ENCODE measurements around the gene PCSK5.
A peak's percentile ranks its signal among the peaks of the same experiment; 100 is the strongest.
"Not testable (repeated sequence)": the region's sequence is repeated elsewhere in the genome, so short reads cannot be mapped to it uniquely, and the experiment has no call there.

Gene PCSK5

DNA sequence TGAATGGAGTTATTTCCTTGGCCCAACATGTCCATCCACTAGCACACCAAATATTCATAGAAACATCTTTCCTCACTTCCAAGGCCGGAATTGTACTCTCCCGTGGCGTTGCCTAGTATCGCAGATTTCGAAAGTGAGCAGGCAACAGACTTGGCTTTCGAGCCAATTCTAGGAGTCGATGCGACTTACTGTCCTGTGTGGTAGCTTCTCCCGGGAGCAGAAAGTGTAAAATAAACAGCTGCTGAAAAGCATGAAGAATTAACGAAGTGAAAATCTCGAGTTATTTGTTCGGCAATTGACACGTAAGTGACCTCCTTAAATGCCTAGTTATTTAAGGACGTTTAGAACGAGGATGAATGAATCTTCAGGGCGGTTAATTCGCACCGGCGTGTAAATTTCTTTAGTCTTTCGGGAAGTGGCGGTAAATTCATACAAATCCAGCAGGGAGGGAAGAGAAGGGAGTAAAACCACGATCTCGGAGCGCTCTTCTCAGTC lies 449 bp upstream of the PCSK5 start:
- no peak for DNase-seq (ENCODE audit: low spot score)

DNA sequence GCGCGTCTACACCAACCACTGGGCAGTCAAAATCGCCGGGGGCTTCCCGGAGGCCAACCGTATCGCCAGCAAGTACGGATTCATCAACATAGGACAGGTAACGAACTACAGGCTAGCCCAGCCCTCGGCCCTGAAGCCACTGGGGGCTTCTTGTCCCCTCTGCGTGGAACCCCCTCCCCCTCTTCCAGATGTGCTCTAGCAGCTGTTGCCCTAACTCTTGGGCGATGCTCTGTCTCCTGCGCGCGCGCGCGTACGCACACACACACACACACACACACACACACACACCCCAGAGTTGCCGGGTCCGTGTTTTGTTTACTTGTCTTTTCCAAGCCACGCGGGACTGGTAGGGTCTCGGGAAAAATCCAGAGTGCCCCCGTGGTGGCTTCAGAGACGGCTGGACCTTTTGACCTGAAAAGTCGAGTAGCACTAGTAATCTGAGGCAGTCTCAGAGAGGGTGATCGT lies 836 bp downstream of the PCSK5 start:
- peak; percentile 74 for DNase-seq (ENCODE audit: low spot score)

DNA sequence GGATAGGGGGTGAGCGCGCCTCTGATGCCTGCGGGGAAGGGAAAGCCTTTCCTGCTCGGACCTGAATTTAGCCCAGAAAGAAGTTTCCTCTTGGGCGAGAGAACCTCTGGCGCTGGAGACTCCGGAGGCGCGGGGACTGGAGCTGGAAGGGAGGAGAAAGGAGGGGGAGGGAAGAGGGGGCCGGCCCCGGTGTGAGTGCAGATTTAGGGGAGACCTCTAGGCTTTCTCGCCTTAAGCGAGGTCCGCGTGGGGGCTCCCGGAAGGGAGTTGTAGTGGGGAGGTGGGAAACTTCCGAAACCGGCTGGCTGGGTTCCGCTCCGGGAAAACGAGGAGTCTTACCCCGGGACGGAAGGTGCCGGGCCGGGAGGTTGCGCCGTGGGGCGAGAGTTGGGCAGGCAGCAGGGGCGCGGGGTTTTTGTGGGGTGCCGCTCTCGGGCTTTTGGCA lies 1.3 kb downstream of the PCSK5 start:
- DNase-seq (ENCODE audit: low spot score) = peak; percentile 58

DNA sequence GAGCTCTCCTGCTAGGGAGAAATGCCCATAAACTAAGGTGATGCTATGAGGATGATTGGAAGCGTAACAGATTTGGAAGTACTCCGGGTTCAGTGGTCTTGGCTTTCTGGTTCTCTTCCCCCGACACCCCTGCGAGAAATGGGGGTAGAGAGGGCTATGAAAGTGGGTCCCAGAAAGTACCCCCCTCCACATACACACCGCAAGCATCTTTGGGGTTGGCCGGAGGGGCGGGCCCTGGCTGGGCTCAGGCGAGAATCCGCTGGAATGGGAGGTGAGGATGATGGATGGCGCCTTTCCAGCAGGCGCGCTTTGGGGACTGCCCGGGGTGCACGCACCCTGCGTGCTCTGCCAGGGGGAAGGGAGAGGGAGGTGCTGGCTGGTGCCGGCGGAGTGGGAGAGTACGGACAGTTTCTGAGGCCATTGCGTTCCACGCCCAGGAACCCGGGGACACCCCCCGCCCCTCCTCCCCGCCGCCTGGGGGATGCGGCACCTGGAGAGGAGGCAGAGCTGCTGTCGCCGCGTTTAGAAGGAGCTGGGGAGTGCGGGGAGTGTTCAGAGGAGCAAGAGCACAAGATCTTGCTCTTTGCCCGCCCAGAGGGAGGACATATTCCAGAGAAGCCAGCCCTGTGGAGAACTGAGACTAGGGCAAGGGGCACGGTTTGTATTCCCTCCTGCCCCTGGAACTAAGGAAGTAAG lies 1.9 kb downstream of the PCSK5 start:
- peak; percentile 68 for DNase-seq (ENCODE audit: low spot score)

DNA sequence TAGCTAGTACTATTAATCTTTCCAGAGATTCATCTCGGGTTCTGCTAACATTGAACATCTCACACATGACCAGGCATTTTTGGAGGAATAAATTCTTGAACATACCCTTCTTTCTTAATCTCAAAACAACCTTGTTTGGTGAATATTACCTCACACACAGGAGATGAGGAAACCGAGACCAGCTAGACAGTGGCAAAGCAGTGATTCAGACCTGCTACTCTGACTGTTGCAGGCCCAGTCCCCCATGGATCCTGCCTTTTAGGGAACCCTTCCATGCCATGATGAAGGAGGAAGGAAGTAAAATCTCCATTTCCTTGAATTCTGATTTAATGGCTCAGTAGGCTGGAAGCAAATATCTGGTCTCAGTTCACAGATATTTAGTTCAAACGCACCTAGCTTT lies 2.6 kb downstream of the PCSK5 start:
- no peak for DNase-seq (ENCODE audit: low spot score)

DNA sequence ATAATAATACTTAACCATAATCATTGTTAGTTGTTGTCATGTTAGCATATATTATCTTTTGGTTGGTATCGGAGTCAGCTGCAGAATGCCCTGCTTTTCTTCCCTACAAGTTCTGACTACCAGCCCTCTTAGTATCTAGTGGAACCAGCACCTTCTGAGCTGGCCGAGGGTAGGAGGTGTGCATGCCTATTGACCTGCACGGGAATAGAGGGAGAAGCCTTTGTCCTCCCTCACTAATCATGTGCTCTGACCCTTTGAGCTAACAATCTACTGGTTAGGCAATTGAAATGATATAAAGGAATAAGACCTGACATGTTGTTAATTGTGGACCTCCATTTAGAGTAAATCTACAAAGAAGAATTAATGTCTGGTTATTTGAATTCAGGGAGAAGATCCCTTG lies 4.1 kb downstream of the PCSK5 start:
- no peak for DNase-seq (ENCODE audit: low spot score)

DNA sequence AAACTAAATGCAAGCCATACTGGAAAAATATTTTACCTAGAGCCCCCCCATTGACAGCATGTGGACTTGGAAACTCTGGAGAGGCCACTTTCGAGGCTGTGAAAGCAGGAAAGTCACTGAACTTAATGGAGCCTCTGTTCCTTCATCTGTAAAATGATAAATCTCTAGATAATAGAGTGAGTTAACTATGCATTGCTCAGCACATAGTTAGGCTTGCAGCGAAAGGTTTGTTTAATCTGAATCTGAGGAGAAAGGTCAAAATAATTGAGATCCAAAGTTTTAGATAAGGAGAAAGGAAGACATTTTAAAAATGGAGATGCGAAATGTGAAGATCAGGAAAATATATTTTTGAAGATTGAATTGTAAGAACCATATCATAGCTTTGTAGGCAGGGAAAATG lies 4.6 kb downstream of the PCSK5 start:
- DNase-seq (ENCODE audit: low spot score) = no peak

DNA sequence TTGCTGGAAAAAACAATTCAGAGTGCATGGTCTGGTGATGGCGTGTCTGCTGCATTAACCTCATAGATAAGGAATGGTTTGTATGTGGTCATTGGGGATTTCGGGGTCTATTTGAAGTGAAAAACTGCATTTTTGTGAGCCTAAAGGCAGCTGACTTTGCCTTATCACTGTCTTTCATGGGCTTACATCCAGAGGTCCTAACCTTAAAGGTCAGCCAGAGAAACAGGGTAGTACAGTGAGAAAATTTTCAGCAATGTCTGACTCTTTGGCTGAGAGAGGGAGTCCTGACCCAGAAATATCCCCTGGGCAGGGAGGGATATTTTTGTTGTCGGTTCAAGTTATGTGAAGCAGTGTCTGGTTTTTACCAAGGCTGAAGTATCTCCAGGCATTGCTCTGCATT lies 5.7 kb downstream of the PCSK5 start:
- no peak for DNase-seq (ENCODE audit: low spot score)

DNA sequence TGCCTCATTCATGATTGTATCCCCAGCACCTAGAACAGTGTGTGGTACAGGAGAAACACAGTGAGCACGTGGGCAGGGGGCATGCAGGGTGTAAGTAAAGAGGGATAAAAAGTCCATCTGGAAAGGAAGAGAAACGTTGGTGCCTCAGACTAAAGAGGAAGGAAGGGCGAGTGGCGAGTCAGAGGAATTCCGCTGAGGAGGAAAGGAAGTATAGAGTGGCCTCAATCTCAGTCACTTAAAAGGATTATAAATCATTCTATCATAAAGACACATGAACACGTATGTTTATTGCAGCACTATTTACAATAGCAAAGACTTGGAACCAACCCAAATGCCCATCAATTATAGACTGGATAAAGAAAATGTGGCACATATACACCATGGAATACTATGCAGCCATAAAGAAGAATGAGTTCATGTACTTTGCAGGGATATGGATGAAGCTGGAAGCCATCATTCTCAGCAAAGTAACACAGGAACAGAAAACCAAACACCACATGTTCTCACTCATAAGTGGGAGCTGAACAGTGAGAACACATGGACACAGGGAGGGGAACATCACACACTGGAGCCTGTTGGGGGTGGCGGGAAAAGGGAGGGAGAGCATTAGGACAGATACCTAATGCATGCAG lies 10.5 kb downstream of the PCSK5 start:
- not testable (repeated sequence) for DNase-seq (ENCODE audit: low spot score)

DNA sequence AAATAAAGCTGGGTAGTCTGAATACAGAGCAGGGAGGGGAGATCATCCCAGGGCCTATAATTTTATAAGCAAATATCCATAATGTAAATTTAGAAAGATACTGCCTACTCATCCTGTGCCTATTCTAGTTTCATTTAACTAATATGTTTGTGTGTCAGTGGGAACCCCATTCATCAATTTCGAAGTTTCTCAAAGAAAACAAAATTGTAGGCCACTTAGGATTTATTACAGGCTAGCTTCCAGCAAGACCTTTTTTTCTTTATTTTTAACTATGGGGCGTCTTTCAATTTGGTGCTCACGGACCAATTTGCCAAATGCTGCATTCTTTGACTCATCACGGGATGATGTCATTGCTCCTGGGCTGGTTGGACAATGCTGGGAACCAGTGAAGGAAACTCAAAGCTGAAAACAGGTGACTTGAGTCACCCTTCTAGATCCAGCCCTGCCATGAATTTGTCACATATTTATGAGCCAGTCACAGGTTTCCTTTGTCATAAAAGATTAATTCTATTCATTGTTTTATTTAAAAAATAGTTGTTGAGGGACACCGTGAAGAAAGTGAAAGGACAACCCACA lies 13.4 kb downstream of the PCSK5 start:
- no peak for DNase-seq (ENCODE audit: low spot score)

DNA sequence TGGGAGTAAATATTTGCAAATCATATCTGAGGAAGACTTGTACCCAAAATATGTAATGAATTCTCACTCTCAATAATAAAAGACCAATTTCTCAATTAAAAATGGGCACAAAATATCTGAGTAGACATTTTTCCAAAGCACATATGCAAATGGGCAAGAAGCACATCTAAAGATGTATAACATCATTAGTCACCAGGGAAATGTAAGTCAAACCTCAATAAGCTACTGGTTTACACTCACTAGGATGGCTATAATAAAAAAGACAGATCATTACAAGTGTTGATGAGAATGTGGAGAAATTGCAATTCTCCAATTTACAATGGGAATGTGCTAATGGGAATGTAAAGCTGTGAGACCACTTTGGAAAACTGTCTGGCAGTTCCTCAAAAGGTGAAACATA lies 13.9 kb downstream of the PCSK5 start:
- DNase-seq (ENCODE audit: low spot score) = no peak

DNA sequence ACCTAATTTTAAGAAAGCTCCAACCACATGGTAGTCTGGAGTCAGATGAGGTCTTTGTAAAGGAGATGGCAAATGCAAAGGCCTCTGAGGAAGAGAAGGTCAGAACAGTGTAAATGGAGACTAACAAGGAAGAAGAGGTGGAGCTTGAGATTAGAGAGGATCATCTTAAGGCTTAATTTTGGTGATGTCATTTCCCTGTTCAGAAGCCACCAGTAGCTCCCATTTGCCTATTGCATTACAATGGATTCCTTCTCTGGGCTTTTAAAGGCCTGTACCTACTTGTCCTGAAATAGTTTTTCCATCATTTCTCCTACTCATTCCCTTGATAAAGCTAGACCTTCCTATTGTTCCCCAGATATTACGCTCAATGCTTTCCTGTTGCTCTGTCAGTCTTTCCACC lies 16.1 kb downstream of the PCSK5 start:
- DNase-seq (ENCODE audit: low spot score) = no peak

DNA sequence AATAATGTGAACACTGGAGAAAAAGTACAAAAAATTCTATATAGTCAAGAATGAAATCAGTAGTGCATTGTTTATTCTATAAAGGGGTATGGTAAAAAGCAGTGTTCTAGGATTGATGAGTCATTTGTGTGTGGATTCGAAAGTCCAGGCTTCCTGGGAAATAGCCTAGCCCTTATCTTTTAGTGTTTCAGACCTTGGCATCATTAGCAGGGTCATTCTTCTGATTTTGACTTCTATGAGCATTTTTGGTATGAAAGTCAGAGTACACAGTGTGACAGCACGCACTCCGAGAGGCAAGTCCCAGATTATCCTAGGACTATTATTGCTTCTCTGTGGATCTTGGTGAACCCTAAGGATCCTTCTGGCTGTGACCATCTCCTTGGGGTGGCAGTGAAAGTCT lies 16.9 kb downstream of the PCSK5 start:
- DNase-seq (ENCODE audit: low spot score) = no peak

DNA sequence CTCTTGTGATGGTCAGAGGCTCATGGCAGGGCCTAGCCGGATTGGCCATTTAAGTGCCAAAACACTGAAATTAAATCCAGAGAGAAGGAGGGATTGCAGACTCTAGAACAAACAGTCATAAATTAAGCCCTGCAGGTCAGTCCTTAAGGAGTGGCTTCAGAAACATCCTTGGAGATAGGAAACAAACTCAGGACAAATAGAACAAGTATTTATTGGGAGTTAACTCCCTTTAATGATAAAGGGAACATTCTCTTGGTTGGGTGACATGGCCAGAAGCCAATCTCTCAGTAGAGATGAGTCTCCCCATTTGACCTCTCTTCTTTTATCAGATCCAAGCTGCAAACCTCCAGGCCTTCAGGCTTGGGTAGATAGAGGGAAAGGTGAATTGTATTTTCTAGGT lies 17.4 kb downstream of the PCSK5 start:
- DNase-seq (ENCODE audit: low spot score) = no peak

DNA sequence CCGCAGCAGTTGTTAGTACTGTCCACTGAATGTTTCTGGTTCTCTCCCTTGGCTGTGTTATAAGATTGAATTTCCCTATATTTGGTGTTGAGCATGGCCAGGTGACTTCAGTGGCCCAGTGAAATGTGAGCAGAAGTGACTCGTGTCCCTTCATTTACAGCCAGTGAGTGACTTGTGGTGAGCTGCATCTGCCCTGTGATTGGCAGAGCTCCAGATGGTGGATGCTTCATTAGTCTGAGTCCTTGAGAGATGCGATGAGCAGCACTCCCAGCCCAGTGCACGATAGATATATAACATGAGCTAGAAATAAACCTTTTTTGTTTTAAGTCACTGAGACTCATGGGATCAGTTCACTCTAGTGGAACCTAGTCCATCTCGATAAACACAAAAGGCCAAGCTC lies 19.3 kb downstream of the PCSK5 start:
- DNase-seq (ENCODE audit: low spot score) = no peak

DNA sequence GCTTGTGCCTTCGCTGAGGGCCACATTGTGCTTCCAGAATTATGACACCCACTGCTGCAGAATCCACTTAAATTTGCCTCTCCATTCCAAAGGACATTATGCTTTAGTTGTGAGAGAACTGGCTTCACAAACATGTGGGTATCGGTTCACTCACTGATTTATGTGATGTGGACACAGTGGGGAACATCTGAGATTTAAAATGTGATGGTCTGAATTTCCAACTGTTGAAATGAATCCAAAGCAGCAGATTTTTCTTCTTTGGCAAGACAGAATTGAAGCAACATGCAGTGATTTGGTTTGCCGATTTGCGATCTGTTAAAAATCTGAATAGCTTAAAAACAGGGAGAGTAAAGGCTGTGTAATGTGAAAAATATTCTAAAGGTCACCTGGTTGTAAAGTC lies 20.3 kb downstream of the PCSK5 start:
- no peak for DNase-seq (ENCODE audit: low spot score)

DNA sequence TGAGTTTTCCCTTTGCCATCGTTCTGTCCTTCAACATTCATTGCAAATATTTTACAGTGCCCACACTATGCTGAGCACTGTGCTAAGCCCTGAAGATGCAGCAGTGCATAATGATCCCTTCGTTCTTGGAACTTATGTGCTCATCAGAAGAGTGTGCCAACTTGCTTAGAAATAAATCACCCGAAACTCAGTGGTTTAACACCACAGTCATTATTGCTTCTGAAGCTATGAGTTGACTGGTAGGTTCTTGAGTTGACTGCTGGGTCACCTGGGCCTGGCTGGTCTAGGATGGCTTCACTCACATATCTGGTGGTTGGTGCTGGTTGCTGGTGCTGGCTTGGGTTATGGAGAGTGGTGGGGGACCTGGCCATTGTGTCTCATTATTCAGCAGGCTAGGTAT lies 20.9 kb downstream of the PCSK5 start:
- no peak for DNase-seq (ENCODE audit: low spot score)

DNA sequence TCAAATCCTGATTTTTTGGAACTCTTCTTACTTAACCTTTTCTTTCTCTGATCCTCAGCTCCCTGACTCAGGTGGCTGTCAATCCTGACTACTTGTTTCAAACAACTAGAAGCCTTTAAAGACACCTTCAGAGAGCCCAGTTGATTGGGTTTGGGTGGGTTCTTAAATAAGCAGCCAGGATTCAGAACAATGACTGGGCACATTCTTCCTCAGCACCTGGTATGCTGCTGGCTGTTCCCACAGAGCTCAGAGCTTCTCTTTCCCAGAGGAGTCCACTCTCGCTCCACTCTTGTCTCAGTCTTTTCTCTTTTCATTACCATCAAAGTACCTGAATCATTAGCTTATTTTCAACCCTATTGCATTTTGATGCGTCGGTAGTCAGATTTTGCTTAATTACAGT lies 22.5 kb downstream of the PCSK5 start:
- no peak for DNase-seq (ENCODE audit: low spot score)

DNA sequence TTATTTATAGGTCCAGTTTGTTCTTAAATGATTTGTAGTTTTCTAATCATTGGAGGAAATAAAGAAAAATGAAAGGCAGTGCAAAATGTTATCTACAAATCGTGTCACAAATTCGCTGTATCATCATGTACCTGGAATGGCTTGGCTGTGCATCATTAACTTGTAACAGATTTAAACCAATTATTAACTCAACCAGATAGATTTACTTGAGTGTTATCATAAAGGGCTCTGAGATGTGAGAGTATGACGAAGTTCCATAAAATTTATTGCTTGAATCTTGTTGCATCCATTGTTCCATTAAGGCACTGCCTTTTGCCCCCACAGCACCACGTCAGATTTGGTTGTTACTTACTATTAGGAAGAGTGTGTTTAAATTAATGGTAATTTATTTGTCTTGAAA lies 23.5 kb downstream of the PCSK5 start:
- DNase-seq (ENCODE audit: low spot score) = no peak

DNA sequence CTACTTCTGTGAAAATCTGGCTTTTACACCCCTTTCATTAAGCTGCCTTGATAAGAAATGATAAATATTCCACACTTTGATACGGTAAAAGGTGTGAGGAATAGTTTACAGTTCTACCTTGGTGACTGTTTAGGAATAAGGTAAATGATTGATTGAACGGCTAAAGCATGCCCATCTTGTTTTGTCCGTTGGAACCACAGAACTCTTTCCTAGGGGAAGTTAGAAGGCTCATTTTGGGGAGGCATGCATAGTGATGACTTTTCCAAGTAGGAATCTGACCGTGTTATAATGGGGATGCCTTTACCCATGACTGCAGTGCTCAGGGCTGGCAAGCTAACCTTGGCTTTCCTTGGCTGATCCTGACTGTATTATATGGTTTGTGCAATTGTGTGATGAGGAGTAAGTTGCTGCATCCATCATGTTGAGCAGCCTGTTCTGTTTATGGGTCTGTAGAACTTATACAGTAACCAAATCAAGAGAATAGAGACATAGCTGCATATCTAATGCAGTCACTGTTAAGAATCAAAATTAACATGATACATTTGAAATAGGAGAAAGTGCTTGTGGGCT lies 24.5 kb downstream of the PCSK5 start:
- DNase-seq (ENCODE audit: low spot score) = no peak

DNA sequence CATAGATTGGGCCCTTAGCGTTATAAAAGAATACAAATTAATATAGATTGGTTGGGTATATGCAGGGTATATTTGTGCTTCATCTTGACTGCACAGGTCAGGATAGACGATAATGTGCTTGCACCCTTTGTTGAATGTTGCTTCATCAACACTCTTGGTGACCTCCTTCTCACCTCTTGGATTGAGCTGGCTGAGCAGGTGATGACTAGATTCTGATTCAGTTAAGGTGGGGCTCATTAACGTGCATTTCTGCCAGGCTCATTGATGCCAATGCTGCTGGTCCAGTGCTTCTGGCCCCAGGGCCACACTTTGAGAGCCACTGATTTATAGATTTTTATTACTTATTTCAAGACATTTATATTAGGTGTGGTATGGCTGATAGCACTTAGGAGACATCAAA lies 27.7 kb downstream of the PCSK5 start:
- no peak for DNase-seq (ENCODE audit: low spot score)

DNA sequence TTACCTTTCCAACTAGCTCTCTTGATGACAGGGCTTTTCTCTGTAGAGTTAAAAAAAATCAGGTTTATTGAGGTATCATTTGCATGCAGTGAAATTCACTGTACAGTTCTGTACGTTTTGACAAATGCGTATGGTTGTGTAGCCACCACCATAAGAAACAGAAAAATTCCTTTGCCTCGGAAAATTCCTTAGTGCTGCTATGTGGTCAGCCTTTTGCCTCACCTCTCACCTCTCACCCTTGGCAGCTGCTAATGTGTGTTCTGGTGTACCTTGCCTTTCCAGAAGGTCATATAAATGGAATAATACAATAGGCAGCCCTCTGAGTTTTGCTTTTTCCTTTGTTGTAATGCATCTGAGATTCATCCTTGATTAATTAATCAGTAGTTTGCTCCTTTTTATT lies 28.4 kb downstream of the PCSK5 start:
- no peak for DNase-seq (ENCODE audit: low spot score)
